ENCODE results near the gene SFSWAP. TPM values are rescaled to one million over a fixed set of nuclear protein-coding genes. Genes with fewer than 3 reads are reported as not detected.
"Not testable (repeated sequence)": the region's sequence is repeated elsewhere in the genome, so short reads cannot be mapped to it uniquely, and the experiment has no call there.

Gene SFSWAP
- 35.6 TPM for polyA plus RNA-seq (ENCODE audit: insufficient read length)

GRCh38 chr12:131710464-131711457 is at the start of gene SFSWAP:
Gene SFSWAP (plus strand): TSS chr12:131711090. CDS start chr12:131711230, 140 bp downstream.
- DNase-seq, result peak; percentile 87

GRCh38 chr12:131661170-131661985 is 49.5 kb upstream of the SFSWAP start:
- not testable (repeated sequence) for DNase-seq

GRCh38 chr12:131661986-131662288 is 49.0 kb upstream of the SFSWAP start:
- DNase-seq, result not testable (repeated sequence)

GRCh38 chr12:131662346-131662745 is 48.5 kb upstream of the SFSWAP start:
- DNase-seq, result not testable (repeated sequence)

GRCh38 chr12:131665666-131666065 is 45.2 kb upstream of the SFSWAP start:
- DNase-seq, result not testable (repeated sequence)

GRCh38 chr12:131666486-131666885 is 44.4 kb upstream of the SFSWAP start:
- not testable (repeated sequence) for DNase-seq

- not testable (repeated sequence) for DNase-seq
Observed at GRCh38 chr12:131666978-131667601, 43.8 kb upstream of the SFSWAP start.

- DNase-seq, result no peak
Observed at GRCh38 chr12:131671276-131671675, 39.6 kb upstream of the SFSWAP start.

GRCh38 chr12:131671871-131672270 is 39.0 kb upstream of the SFSWAP start:
- no peak for DNase-seq

GRCh38 chr12:131672311-131672940 is 38.5 kb upstream of the SFSWAP start:
- no peak for DNase-seq

GRCh38 chr12:131672941-131673887 is 37.7 kb upstream of the SFSWAP start:
- no peak for DNase-seq

GRCh38 chr12:131673888-131674257 is 37.0 kb upstream of the SFSWAP start:
- DNase-seq, result no peak

GRCh38 chr12:131674373-131674772 is 36.5 kb upstream of the SFSWAP start:
- DNase-seq, result no peak

- DNase-seq, result no peak
Observed at GRCh38 chr12:131675126-131676080, 35.5 kb upstream of the SFSWAP start.

GRCh38 chr12:131676544-131676943 is 34.3 kb upstream of the SFSWAP start:
- DNase-seq, result no peak

GRCh38 chr12:131677067-131677466 is 33.8 kb upstream of the SFSWAP start:
- not testable (repeated sequence) for DNase-seq

GRCh38 chr12:131677699-131678098 is 33.2 kb upstream of the SFSWAP start:
- DNase-seq, result no peak

GRCh38 chr12:131678389-131679181 is 32.3 kb upstream of the SFSWAP start:
- DNase-seq, result not testable (repeated sequence)

GRCh38 chr12:131679186-131679585 is 31.7 kb upstream of the SFSWAP start:
- not testable (repeated sequence) for DNase-seq
